GM19099 (cell line): ENCODE measurements around the gene LENEP.

Experiments
- POLR2A ChIP-seq: IDR thresholded peaks from 3 replicates; pipeline ENCODE4 v1.6.1; 2011; ENCODE audit warnings: low read depth; ENCODE audit not compliant: insufficient read length; ENCODE audit errors: extremely low read depth

LENEP gene

DNA sequence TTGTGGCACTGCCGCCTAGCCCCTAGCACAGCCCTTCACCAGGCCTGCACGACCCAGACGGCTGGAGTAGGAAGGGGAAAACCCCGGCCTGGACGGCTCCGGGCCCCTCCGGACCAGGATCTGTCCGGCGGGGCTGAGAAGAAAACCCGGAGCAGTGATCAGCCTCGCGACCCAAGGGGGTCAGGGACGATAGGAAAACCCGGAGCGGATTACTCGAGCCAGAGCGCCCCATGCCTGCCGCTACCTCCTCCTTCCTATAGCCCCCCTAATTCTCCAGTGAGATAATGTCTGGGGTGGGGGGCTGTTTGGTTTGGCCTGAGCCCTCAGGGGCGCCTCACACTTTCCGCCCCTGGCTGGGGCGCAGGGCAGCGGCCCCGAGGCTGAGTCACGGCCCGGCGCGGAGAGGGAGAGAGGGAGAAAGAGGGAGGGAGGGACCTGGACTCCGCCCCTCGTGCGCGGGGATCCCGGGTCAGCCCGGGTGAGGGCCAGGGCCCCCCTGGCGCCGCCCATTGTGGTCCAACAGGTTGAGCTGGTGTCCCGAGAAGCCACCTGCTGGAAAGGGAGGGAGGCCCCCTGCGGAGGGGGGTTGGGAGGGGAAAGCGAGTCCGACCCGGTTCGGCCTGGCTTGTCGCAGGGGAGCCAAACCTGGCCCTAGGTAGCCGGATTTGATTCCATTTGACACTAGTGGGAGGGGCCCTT lies 7.5 kb downstream of the LENEP start:
- TF ChIP-seq POLR2A = peak; percentile 58

DNA sequence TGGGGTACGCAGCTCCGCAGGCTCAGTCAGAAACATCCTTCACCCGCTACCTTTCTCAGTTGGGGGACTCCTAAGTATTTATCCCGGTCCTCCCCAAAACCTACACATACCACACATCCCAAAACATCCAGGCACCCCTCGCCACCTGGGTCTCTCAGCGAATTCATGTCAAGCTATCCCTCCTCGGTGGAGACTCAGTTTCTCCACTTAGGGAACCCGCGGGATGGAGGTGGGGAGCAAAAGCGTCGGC lies 8.0 kb downstream of the LENEP start:
- no peak for TF ChIP-seq POLR2A

DNA sequence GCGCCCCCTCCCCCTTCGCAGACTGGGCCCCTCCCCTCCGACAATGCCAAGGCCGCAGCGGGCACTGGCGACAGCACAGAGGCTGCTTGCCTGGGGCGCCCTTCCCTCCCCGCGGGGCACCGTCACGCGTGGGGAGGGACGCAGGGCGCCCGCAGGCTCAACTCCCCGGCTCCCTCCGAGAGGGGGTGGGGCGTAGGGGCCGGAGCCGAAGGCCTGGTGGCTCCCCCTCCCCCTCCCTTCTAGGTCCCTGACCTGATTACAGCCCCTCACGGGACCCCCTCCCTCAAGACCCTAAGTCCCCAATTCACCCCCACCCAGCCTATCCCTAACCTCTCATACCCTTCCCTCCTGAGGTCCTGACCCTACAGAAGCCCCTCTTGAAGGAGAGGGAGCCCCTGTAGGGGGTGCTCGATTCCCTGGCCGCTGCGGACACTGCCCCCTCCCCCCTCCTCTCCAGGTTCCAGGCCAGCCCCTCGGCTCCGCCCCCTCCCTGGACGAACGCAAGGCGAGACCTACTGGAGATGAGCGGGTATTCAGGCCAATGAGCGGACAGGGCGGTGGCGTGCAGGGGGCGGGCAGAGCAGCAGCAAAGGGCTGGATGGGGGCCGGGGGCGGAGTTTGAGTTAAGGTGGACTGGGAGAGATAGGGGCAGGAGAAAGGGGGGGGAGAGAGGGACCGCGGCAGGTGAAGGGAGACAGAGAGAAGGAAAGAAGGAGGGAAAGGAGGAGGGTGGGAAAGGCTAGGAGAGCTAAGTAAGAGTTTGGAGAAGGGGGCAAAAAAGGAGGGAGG lies 8.5 kb downstream of the LENEP start:
- peak; percentile 15 for TF ChIP-seq POLR2A

DNA sequence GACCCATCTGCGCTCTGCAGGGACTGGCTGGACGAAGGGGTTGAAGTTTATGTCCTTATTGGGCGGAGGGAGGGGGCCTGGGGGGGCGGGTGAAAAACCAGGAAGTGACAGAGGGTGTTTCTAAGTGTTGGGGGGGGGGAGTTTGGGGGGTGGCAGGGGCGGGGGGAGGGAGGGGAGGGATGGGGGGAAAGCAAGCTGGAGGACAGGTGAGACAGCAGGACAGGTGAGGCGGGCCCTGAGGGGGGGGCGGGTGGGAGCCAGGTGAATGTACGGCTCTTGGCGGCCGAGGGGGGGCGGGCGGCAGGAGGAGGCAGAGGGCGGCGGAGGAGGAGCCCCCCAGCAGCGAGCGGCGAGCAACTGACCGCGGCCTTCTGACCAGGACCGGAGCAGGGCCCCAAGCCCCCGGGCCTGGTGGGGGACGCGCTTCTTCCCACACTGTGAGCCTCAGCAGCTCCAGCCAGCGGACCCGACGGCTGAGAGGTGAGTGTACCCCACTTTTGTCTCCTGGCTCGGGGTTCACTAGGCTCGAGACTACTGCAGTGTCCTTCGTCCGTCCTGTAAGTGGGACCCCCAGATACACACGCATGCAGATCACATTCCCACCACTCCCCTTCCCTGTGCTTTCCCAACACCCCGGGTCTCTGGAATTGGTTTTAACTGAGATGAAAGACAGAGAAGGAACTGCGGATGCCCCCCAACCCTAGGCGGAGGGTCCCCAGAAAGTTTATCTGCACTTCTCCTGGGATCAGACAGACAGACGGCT lies 9.3 kb downstream of the LENEP start, which contains the start of gene ZBTB7B:
ZBTB7B (plus strand) TSS at position 339 of the 763 bp plus-strand sequence. CDS start 11,859 bp downstream, outside the sequence.
- TF ChIP-seq POLR2A = no peak

DNA sequence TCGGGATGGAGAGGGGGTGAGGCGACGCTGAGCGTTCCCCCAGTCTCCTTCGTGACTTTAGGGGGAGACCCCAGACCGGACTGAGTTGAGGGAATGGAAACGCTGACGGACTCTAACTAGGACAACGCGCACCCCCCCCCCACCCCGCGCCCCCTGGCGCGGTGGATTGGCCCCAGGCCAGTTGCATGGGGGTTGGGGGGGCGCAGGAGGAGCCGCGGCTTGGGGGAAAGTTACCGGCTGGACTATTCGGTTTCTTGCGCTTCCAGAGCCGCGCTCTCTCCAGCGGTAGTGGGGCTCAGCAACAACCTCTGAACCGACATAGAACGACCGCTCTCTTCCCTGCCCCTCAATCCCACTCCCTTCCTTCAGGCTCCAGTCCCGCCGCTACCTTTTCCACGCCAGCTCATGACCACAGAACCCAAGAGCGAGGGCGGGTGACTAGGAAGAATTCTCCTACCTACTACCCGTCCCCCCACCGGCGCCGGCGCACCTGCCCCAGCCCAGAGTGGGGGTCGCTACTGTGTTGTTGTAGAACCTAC lies 9.9 kb downstream of the LENEP start:
- TF ChIP-seq POLR2A = no peak

DNA sequence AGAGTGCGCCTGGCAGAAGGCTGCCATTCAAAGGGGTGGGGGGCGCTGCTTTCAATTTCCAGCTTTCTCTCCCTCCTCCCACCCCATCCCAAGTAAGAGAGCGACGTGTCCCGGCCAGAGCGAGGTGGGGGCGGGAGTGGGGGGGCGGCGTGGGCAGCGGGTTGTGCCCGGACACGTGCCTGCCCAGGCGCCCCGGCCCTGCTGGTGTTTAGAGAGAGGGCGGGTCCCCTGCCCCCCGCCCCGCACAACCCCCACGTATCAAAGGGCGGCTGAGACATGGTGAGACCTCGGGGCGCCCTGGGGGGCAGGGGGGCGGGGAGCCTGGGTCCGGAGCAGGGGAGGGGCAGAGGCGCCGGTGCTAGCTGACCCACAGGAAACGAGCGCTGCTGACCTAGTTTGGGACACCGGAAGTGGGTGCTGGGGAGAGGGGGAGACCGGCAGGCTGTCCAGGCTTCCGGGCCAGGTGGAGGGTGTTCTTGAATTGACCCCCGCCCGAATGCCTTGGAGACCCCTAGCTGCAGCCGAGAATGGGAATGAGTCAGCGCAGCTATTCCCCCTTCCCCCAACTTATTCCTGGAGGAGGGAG lies 10.5 kb downstream of the LENEP start:
- TF ChIP-seq POLR2A = no peak

DNA sequence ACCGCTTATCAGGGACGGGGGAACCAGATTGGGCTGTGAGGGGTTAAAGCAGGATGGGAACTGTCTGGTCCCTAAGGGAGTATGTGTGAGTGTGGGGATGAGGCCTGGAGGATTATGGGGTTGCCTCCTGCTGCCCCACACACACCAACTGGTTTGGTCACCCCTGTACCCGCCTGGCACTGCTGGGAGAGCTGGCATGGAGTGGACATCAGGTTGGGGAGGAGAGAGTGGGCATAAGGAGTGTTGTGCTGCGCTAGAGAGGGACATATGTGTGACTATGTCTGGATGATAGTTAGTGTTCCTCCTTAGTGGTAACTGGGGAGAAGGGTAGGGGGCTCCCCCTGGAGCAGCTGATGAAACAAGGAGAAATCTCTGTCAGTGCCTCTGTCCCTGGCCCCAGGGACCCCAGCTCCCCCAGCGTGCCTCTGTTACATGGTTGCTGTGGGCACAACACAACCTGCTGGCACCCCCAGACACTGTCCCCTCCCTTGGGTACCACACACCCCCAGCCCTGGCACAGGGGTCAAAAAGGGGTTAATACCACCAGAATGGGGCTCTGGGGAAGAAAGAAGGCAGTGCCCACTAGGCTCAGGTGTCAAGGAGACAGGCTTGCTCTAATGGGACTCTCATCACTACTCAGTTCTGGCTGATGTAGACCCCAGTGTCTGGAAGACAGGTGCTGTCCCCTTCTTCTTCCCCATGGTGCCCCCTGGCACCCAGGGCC lies 11.1 kb downstream of the LENEP start:
- TF ChIP-seq POLR2A = no peak

DNA sequence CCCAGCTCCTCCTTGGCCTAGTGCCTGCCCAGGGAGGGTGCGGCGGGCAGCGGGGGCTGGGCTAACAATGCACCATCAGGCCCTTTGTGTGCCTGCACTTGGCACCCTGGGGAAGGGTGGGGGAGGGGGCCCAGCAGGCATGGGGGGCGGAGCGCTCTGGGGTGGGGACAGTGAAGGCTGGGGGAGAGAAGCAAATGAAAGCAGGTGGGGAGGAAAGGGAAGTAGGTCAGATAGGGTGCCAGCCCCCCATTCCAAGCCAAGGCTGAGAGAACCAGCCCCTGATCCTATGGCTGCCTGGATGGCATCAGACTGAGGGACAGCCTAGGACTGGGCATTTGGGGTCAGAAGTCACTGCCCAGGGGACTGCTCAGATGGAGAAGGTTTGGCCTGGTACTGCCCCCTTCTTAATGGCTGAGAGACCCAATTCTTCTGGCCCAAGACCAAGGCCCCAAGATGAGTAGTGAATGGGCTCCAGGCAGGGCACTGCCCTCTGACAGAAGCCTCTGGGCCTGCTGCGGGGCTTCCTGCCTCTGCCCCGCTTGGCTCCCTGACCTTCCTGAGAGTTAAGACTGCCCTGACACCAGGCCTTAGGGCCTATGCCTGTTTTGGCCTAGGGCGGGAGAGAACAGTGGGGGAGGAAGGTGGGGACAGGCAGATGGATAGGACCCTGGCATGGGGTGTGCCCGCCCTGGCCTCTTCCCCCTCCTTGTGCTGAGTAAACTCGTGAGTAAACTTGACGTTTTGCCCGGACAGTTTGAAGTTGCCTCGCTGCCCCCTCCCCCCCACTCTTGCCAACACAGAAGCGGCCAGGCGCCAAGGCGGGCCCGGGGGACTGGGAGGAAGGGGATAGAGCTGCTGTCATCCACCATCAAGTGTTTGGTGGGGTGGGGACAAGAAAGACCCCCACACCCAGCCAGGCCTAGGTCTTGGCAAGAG lies 12.0 kb downstream of the LENEP start:
- no peak for TF ChIP-seq POLR2A

DNA sequence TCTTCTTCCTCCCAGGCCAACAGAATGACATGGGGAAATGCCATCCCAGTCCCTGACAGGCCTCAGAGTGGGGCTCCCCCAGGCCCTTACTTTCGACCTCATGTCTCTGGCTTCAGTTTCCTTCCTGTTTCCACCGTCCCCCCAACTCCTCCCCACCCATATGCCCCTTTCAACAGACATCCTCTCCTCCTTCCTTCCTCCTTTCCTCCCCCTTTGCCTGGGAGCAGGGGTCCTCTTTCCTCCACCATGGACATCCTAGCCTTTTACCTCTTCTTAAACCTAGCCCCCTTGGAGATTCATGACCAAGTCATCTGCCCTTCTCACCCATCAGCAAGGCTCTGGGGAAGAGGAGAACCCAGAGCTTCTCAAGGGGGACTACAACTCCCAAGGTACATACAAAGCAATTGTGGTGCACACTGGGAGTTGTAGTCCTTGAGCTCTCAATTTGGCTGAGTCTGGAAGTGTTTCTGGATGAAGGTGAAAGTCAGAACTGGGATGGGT lies 13.3 kb downstream of the LENEP start:
- TF ChIP-seq POLR2A = no peak

DNA sequence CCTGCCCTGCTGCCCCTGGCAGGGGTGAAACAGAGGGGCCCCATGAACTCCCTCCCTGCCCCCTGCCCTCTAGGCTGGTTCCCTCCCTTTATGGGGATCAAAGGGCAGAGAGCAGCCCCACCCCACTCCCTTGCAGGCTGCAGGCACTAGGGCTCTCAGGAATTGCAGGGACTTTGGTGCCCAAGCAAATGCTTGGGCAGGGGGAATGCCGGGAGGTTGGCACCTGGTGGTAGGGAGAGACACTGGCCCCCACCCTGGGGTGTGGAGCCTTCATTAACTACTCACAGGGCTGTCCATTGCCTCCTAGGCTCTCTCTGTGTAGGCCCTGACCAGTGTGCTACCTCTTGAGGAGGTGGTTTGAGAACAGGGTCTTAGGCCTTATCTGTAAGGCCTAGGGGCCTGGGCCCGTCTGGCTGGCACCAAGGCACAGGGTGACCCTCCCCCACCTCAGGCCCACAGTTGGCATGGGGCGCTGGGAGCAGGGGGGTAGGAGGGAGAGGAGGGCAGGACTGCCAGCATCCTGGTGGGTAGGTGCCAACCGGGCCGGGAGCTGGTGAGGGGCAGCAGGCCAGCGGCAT lies 14.0 kb downstream of the LENEP start:
- no peak for TF ChIP-seq POLR2A

DNA sequence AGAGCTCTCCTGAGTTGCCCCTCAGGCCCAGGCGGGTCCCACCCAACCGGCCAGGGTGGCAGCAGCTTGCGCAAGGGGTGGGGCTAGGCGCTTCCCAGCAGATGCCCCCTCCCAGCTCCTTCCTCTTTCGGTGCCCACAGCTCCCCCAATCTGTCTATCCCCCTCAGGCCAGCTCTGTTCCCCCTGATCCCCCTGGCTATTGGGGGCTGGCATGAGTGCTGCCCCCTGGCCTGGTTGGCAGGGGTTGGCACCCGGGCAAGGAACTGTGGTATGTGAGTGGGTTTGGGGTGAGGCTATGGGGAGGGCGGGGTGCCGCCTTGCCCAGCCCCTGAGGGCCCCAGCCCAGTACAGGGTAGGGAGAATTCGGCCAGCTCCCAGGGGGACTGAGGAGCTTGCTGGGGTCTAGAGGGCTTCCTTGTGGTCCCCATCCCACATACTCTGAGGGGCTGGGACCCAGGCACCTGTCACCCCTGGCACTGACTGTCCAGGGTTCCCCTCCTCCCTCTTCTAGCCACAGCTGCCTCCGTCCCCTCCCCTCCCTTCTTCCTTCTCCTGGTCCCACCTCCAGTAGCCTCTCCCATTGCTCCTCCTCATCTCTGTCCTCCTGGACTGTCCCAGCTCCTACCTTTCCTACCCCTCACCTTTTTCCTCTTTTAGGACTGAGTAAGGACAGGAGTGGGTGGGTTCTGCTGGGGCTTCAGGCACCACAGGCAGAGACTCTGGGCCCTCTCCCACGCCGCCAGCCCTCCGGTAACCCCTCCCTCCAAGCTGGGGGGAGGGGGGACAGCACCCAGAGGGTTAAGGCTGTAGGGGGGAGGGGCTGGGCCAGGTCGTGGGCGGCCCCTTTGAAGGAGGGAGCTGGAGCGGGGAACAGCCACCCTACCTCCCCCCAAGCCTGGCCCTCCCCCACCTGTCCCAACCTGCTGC lies 14.9 kb downstream of the LENEP start:
- no peak for TF ChIP-seq POLR2A

DNA sequence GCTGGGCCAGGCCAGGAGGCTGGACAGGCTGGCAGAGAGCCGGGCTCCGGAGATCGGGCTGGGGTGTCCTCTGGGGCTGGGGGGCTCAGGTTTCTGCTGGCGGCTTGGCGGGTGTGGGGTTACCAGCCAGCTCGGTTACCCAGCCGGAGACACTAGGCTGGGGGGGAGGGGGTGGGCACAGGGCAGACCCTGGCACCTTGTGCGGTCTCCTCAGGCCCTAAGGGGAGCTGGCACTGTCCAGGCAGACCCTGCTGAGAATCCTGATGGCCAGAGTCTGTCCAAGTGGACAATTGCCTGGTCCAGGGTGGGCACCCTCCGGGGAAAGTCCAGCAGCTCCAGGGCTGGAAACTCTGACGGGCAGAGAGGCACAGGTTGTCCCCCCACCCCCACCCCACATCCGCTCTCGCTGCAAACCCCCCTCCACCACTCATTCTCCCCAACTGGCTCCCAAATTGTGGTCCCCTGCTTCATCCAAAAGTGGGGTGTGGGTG lies 15.9 kb downstream of the LENEP start:
- TF ChIP-seq POLR2A = no peak

DNA sequence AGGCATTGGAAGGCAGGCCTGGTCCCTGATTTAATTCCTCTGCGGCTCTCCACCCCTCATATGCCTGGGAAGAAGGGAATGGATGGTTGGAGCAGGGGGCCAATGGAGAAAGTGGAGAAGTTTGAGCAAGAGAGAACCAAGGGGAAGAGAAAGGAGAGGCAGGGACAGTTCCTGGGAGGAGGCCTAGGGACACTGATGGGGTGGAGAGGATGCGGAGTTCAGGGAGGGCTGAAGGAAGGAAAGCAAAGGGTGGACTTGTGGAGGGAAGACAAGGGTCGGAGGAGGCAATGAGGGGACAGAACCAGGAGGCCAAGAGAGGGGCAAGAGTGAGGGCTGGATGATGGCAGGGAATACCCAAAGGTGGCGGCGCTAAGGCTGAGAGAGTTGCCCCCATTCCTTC lies 16.4 kb downstream of the LENEP start:
- no peak for TF ChIP-seq POLR2A
